NCI-H2107 (cell line): ENCODE measurements around the gene DPP7.
"Not testable (repeated sequence)": the region's sequence is repeated elsewhere in the genome, so short reads cannot be mapped to it uniquely, and the experiment has no call there.

Experiments used
- DNase-seq: peaks from one replicate; lab custom pipeline; 2025; lab: John Stamatoyannopoulos, UW

The DPP7 gene

GRCh38 chr9:137147793-137148160 lies 33.2 kb upstream of the DPP7 start:
- no peak for DNase-seq

- DNase-seq, result no peak
Observed at GRCh38 chr9:137147091-137147792, 32.7 kb upstream of the DPP7 start.

GRCh38 chr9:137146527-137146918 lies 32.0 kb upstream of the DPP7 start:
- no peak for DNase-seq

- no peak for DNase-seq
Observed at GRCh38 chr9:137145731-137146526, 31.4 kb upstream of the DPP7 start.

- no peak for DNase-seq
Observed at GRCh38 chr9:137143459-137143858, 28.9 kb upstream of the DPP7 start.

- DNase-seq, result no peak
Observed at GRCh38 chr9:137141976-137142936, 27.7 kb upstream of the DPP7 start.

- DNase-seq, result no peak
Observed at GRCh38 chr9:137141050-137141810, 26.7 kb upstream of the DPP7 start.

- no peak for DNase-seq
Observed at GRCh38 chr9:137140151-137141012, 25.8 kb upstream of the DPP7 start.

- DNase-seq, result no peak
Observed at GRCh38 chr9:137139468-137140150, 25.1 kb upstream of the DPP7 start.

GRCh38 chr9:137138722-137139467 lies 24.4 kb upstream of the DPP7 start, which contains the start of gene GRIN1:
Gene GRIN1, plus strand, starts transcription at chr9:137139154. Its CDS starts 333 bp downstream, at chr9:137139487.
- no peak for DNase-seq

- DNase-seq, result no peak
Observed at GRCh38 chr9:137138058-137138721, 23.7 kb upstream of the DPP7 start.

GRCh38 chr9:137136881-137137607 lies 22.5 kb upstream of the DPP7 start:
- DNase-seq, result no peak

GRCh38 chr9:137136261-137136880 lies 21.8 kb upstream of the DPP7 start:
- no peak for DNase-seq

GRCh38 chr9:137135154-137135553 lies 20.6 kb upstream of the DPP7 start:
- DNase-seq, result not testable (repeated sequence)

- no peak for DNase-seq
Observed at GRCh38 chr9:137134191-137134590, 19.7 kb upstream of the DPP7 start.

GRCh38 chr9:137130176-137130755 lies 15.7 kb upstream of the DPP7 start:
- DNase-seq, result no peak
